ENCODE measurements around the gene LPCAT1. TPM values are rescaled to one million over a fixed set of nuclear protein-coding genes. Genes with fewer than 3 reads are reported as not detected.

The LPCAT1 gene
- total and polyA plus RNA-seq, 2 of the 4 experiments (the other 2 are of a cell fraction), result 17.7 to 33.6 TPM

- intact Hi-C loops (cut with micrococcal nuclease), result no loop called here
- Histone ChIP-seq H3K36me3 (ENCODE audit: control insufficient read depth, insufficient read depth, low read length) (no peaks in the 10 kb centered on the region), H4K91ac (ENCODE audit: insufficient read depth, low read depth, low read length) (no peak overlapping the region), H3K4ac (ENCODE audit: low read depth, low read length) (no peak overlapping the region), H3K9ac (ENCODE audit: low read depth, low read length) (no peak overlapping the region), H2AFZ (replicated peaks; ENCODE audit: low read length, poor library complexity) (no peak overlapping the region), H4K20me1 (ENCODE audit: insufficient read depth, low read length) (no peaks in the 10 kb centered on the region), H3K56ac (ENCODE audit: extremely low read depth, insufficient read depth, low read length) (no peak overlapping the region), H2BK5ac (ENCODE audit: low read depth, low read length, poor library complexity, severe bottlenecking) (no peak overlapping the region), H3K79me1 (ENCODE audit: low read depth in 1 of 2, low read length in 2 of 2) (no peaks in the 10 kb centered on the region), H4K5ac (ENCODE audit: low read depth, low read length) (no peak overlapping the region), H3K14ac (replicated peaks; ENCODE audit: low read depth, low read length) (no peak overlapping the region), H3K18ac (ENCODE audit: low read depth, low read length) (no peak overlapping the region), H3K27me3 (ENCODE audit: control insufficient read depth, insufficient read depth, low read length) (peaks cover 29% of the 10 kb centered on the region), H2BK120ac (ENCODE audit: low read depth, low read length) (no peak overlapping the region), H2AK5ac (ENCODE audit: low read depth, low read length) (no peak overlapping the region), H2BK20ac (ENCODE audit: low read depth, low read length) (no peak overlapping the region), H2AK9ac (replicated peaks; ENCODE audit: low read depth, low read length, poor library complexity) (no peak overlapping the region), H3K23ac (ENCODE audit: low read depth, low read length) (no peak overlapping the region), H3K27ac (ENCODE audit: insufficient read depth, low read length) (no peak overlapping the region), H3K4me3 (ENCODE audit: insufficient read depth, low read depth, low read length) (no peak overlapping the region), H3K4me1 (ENCODE audit: control insufficient read depth, insufficient read depth, low read length) (no peaks in the 10 kb centered on the region; the same call in 1 of the 2 replicates), H3K9me1 (ENCODE audit: insufficient read depth, low read length) (no peaks in the 10 kb centered on the region), H2BK15ac (ENCODE audit: low read depth, low read length) (no peak overlapping the region), H3K4me2 (ENCODE audit: low read depth, low read length) (no peak overlapping the region), H4K8ac (ENCODE audit: low read depth in 2 of 2, low read length in 2 of 2) (no peak overlapping the region), H3K9me3 (ENCODE audit: control insufficient read depth, insufficient read depth, low read length) (peaks cover 5% of the 10 kb centered on the region; the same call in 1 of the 2 replicates)
- dilution Hi-C loops (cut with HindIII; ENCODE audit: low sequenced_read_pairs, unreplicated experiment), result no loop called here
- in situ Hi-C loops (cut with MboI; ENCODE audit: low sequenced_read_pairs), result no loop called here
- POLR2A ChIA-PET (ENCODE audit: unreplicated experiment), result no interaction called here
- CTCF ChIA-PET, result no interaction called here
- no peak for TF ChIP-seq BHLHE40 (IDR thresholded peaks at IDR 0.05; ENCODE audit: low read depth, low read length)
- TF ChIP-seq RFX5 (IDR thresholded peaks at IDR 0.05; ENCODE audit: low read depth, low read length), result no peak
- TF ChIP-seq CHD1 (IDR thresholded peaks at IDR 0.05; ENCODE audit: low read depth, low read length), result no peak
- no peak for TF ChIP-seq RAD21 (IDR thresholded peaks at IDR 0.05; ENCODE audit: low read length)
- TF ChIP-seq ELK1 (IDR thresholded peaks at IDR 0.05; ENCODE audit: borderline replicate concordance, low read depth, low read length), result no peak
- no peak for TF ChIP-seq FOS (IDR thresholded peaks at IDR 0.05; ENCODE audit: low read depth, low read length)
- TF ChIP-seq USF2 (IDR thresholded peaks at IDR 0.05; ENCODE audit: low read depth, low read length), result no peak
- TF ChIP-seq POLR2A (IDR thresholded peaks at IDR 0.05; ENCODE audit: low read depth, low read length), result no peak
- TF ChIP-seq CEBPB (IDR thresholded peaks at IDR 0.05; ENCODE audit: low read depth, low read length), result no peak
- TF ChIP-seq MAFK (IDR thresholded peaks at IDR 0.05; ENCODE audit: low read depth, low read length), result no peak
- no peak for TF ChIP-seq RCOR1 (IDR thresholded peaks at IDR 0.05; ENCODE audit: insufficient replicate concordance, low read length)
- TF ChIP-seq SMC3 (IDR thresholded peaks at IDR 0.05; ENCODE audit: low read depth, low read length), result no peak
- TF ChIP-seq NFE2L2 (IDR thresholded peaks at IDR 0.05; ENCODE audit: low read depth, low read length), result no peak
- no peak for TF ChIP-seq MXI1 (IDR thresholded peaks at IDR 0.05; ENCODE audit: borderline replicate concordance, low read depth, low read length)
- no peak for TF ChIP-seq MAZ (IDR thresholded peaks at IDR 0.05; ENCODE audit: borderline replicate concordance, low read depth, low read length)
- no peak for TF ChIP-seq CTCF (conservative IDR thresholded peaks at IDR 0.05; ENCODE audit: low read depth, low read length)
- ATAC-seq (ENCODE audit: low read depth), result no peak
- WGBS, 2 experiments (ENCODE audit: extremely low coverage in 2 of 2, insufficient read length in 1 of 2), result 30% methylated on average over 4 of the region's 15 CpGs; no CpG with 5 or more reads in 1 of the 2 experiments
- no TSS peak for BruUV-seq (replicated peaks)
- no peak for DNase-seq
Measured at GRCh38 chr5:1439388-1440097, 84.2 kb downstream of the LPCAT1 start.

All from IMR-90 (cell line).